AG10803 (cell line): ENCODE results near the gene BMAL1.

ENCODE experiments used
- DNase-seq: peaks from one replicate; pipeline ENCODE4 v3.0.0; 2010; ENCODE audit warnings: low read depth
- H3K4me3 ChIP-seq: 2 replicates; pipeline ENCODE4 v1.5.1; 2011; ENCODE audit warnings: mild to moderate bottlenecking, low read length, control low read depth
- TF ChIP-seq, protein P1 (sequence below): conservative IDR thresholded peaks from 2 replicates; pipeline ENCODE4 v1.5.1; 2011; ENCODE audit warnings: mild to moderate bottlenecking, low read length, control low read depth, inconsistent platforms

The BMAL1 gene

DNA sequence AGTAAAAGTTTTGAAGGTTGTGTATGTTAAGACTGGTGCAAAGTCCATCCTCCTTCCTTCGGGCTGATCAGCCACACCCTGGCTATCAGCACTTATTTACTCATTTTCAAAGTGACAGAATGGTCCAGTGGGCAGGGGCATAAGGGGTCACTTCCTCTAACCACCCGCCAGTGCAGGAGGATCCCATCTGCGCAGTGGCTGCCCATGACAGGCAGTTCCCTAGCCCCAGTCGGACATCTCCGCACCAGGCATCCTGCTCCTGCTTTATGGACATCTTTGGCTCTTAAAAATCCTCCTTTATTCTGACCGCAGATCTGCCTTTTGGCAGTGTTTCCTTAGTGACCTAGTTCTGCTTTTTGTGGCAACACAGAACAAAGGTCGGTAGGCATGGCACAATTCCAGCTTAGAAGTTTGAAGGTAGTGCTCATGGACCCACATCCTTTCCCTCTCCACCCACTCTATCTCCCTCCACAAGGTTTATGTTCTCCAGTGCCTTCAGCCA lies 55.9 kb downstream of the BMAL1 start:
- no peak overlapping the region for H3K4me3 ChIP-seq
- TF ChIP-seq, protein P1, sequence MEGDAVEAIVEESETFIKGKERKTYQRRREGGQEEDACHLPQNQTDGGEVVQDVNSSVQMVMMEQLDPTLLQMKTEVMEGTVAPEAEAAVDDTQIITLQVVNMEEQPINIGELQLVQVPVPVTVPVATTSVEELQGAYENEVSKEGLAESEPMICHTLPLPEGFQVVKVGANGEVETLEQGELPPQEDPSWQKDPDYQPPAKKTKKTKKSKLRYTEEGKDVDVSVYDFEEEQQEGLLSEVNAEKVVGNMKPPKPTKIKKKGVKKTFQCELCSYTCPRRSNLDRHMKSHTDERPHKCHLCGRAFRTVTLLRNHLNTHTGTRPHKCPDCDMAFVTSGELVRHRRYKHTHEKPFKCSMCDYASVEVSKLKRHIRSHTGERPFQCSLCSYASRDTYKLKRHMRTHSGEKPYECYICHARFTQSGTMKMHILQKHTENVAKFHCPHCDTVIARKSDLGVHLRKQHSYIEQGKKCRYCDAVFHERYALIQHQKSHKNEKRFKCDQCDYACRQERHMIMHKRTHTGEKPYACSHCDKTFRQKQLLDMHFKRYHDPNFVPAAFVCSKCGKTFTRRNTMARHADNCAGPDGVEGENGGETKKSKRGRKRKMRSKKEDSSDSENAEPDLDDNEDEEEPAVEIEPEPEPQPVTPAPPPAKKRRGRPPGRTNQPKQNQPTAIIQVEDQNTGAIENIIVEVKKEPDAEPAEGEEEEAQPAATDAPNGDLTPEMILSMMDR: no peak
- no peak for DNase-seq

DNA sequence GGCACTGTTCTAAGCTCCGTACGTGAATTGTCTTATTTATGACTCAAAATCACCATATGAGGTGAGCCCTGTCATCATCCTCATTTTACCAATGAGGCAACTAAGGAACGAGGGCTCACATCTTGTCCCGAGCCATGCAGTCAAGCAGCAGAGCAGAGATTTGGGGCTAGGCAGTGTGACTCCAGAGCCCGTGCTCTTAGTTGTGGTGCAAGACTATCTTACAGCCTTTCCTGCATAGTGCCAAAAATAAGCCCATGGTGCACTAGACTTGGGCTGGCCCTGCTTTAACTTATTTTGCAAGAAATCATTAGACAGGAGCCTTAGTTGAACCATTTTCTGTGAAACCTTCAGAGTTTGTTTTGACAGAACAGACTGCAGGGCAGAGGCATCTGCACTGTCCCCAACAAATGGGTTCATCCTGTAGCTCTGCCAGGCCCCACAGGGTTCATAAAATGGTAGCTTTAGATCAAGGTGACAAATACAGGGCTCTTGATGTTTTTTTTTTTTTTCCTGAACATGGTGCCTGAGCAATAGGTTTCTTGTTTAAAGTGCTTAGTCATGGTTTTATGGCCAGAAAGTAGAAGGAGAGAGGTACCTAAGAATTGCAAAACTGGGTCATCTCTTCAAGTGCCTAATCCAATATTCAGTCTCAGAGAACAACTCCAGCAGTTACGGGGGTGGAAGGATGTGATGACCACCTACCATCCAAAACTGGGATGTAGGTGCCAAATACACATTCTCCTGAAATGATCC lies 56.6 kb downstream of the BMAL1 start:
- TF ChIP-seq, protein P1: no peak
- DNase-seq: no peak
- no peak overlapping the region for H3K4me3 ChIP-seq

DNA sequence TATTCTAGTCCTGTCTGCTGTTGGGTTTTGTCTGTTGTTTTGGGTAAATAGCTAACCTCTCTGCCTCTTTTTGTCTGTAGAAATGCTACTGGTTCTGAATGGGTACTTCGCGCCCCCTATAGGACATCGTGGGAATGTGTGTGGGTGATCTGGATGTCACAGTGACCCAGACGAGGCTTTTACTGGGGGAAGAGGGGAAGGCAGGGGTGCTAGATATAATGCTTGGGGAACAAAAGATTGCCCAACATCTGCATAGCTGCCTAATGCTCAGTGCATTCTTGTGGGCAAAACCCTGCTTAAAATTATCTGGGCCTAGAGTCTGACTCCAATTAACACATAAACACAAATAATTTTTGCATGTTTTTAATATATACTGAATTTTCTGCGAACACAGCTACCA lies 57.7 kb downstream of the BMAL1 start:
- no peak overlapping the region for H3K4me3 ChIP-seq
- TF ChIP-seq, protein P1: peak; percentile 94
- peak; percentile 90 for DNase-seq

DNA sequence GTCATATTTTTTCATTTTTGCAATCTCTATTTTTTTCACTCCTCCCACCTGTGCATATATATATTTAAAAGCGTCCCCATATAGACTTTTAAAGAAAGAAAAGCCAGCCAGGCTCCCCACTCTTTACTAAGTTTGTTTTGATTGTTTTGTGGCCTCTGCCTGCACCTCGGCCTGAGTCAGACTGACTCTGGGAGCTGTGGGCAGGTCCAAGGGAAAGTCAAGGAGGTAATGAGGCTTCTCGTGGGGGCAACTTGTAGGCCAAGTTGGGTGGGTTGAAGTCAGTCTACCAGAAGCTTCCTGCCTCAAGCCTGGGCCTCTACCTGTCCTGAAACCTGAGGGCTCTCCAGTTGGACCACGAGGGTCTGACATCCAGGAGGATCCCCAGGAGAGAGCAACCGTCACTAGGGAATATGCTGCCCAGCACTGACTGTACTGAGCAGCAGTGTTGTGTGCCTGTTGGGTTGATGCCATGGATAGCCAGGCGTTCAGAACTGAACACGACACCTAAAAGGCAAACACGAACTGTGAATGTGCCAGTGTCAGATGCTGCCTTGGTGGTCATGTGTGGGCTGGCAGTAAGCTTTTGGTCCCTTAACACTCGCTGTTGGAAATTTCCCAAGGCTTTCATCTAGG lies 58.8 kb downstream of the BMAL1 start:
- no peak for DNase-seq
- no peak overlapping the region for H3K4me3 ChIP-seq
- TF ChIP-seq, protein P1: no peak

- DNase-seq: peak; percentile 68
- TF ChIP-seq, protein P1: no peak
- peak overlapping the region; percentile 57 for H3K4me3 ChIP-seq
These were observed 60.4 kb downstream of the BMAL1 start for GRCh38 chr11:13338019-13338426.

DNA sequence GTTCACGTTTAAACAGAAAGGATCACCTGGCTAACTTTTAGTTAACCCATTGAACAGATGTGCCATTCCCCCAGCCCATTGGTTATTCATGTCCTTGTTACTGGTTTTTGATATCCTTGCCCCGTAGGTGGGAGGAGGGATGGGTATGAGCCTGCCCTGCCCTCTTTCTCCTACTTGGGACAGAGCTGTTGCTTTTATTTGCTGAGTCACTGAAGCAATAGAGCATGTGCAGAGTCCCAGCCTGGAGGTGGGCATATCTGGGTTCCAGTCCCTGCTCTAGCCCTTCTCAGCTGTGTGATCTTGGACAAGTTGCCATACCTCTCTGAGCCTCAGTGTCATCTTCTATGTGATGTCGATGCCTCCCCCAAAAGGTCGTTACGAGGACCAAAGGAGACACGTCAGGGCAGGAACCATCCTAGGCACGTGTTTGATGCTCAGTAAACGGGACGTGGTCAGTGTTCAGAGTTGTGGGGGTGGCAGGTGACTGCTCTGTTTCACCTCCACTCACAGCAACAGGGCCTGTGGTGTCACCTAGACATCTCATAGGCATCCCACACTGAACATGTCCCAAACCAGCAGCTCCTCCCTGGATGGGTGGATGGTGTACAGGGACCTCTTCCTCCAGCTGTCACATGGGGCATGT lies 61.0 kb downstream of the BMAL1 start:
- DNase-seq: peak; percentile 73
- peak overlapping the region; percentile 57 for H3K4me3 ChIP-seq
- TF ChIP-seq, protein P1: 0 out of 2 replicates have a peak, but pooled peaks have one; percentile 2
